Measurements from ENCODE around the gene OSBP. TPM values are rescaled to one million over a fixed set of nuclear protein-coding genes. Genes with fewer than 3 reads are reported as not detected.
"Not testable (repeated sequence)": the region's sequence is repeated elsewhere in the genome, so short reads cannot be mapped to it uniquely, and the experiment has no call there.

Gene OSBP
- total RNA-seq, 1 experiment from 2014 or later: 36.3 TPM

DNA sequence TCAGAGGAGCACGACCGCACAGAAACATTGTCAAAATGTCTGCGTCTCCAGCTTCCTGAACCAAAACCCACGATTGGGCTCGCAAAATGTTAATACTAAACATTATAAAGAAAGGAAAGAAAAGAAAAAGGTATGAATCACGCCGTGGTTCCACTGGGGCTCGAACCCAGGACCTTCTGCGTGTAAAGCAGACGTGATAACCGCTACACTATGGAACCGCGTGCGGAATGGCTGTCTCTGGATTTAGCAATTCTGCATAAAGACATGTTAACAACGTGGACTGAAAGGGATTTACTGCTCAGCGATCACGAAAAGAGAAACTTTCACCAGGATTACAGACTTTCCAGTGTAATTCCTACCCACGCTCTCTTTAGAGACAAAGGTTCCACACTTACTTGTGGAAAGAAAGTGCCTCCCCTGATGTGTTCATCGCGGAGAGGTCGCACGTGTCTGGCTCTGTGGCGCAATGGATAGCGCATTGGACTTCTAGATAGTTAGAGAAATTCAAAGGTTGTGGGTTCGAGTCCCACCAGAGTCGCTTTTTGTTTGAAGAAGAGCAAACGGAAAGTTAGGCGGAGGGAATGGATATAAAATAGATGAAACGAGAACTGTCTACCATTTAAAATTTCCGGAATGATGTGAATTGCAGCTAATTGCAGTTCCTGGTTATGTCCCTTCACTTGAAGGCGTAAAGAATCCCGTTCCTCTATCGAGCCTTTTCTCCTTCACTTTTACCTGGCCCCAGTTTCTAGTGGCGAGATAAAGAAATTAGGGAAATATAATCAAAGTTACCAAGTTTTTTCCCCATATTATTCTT lies 64.5 kb downstream of the OSBP start:
- DNase-seq: peak; percentile 95
- intact Hi-C loops (cut with micrococcal nuclease): loop anchor here (1.0 to 10.0 kb wide), 6 partner anchors 9 to 406 kb away; partner anchors contain the start of genes FAM111A, OSBP, PATL1 and STX3
- POLR2A ChIA-PET (ENCODE audit: unreplicated experiment): no interaction called here
- H3K4me1 ChIP-seq (ENCODE audit: insufficient read depth, low read length): peaks cover 9% of the 10 kb centered on the region
- no TSS peak for BruUV-seq (replicated peaks)
- H4K20me1 ChIP-seq (ENCODE audit: low read length): no peaks in the 10 kb centered on the region
- TF ChIP-seq EZH2phosphoT487 (IDR thresholded peaks at IDR 0.05; ENCODE audit: borderline replicate concordance, low read length): no peak
- no peak for TF ChIP-seq CTCF (conservative IDR thresholded peaks at IDR 0.05; ENCODE audit: low read depth, low read length)
- no peaks in the 10 kb centered on the region for H3K9me3 ChIP-seq (ENCODE audit: low read length)
- H2AFZ ChIP-seq (ENCODE audit: low read length): peak overlapping the region; percentile 77
- H3K36me3 ChIP-seq (ENCODE audit: low read depth, low read length): no peaks in the 10 kb centered on the region
- peak overlapping the region; percentile 73 for H3K4me3 ChIP-seq (ENCODE audit: low read length)
- peak overlapping the region; percentile 86 for H3K4me2 ChIP-seq (ENCODE audit: low read length)
- H3F3A ChIP-seq (ENCODE audit: low read length, unreplicated experiment): no peaks in the 10 kb centered on the region
- peak overlapping the region; percentile 65 for H3K9ac ChIP-seq (ENCODE audit: low read length)
- no peaks in the 10 kb centered on the region for H3K27me3 ChIP-seq (ENCODE audit: low read length)
- H3K79me2 ChIP-seq (ENCODE audit: low read length): no peaks in the 10 kb centered on the region
- CTCF ChIA-PET: no interaction called here
- H3K27ac ChIP-seq (ENCODE audit: low read length): peak overlapping the region; percentile 68
- ATAC-seq: peak; percentile 44
- no peaks in the 10 kb centered on the region for H3K9me2 ChIP-seq (replicated peaks; ENCODE audit: low read length)

GRCh38 chr11:59550368-59550841 lies 65.2 kb downstream of the OSBP start:
- TF ChIP-seq EZH2 (IDR thresholded peaks at IDR 0.05; ENCODE audit: low read length, unreplicated experiment): no peak
- no peak for TF ChIP-seq EZH2phosphoT487 (IDR thresholded peaks at IDR 0.05; ENCODE audit: borderline replicate concordance, low read length)
- TF ChIP-seq CTCF (conservative IDR thresholded peaks at IDR 0.05; ENCODE audit: low read depth, low read length): peak; percentile 54
- Histone ChIP-seq H4K20me1 (ENCODE audit: low read length) (no peaks in the 10 kb centered on the region), H3K36me3 (ENCODE audit: low read depth, low read length) (no peaks in the 10 kb centered on the region), H3K9ac (ENCODE audit: low read length) (peak overlapping the region; percentile 65), H2AFZ (ENCODE audit: low read length) (peak overlapping the region; percentile 77), H3K9me3 (ENCODE audit: low read length) (no peaks in the 10 kb centered on the region), H3F3A (ENCODE audit: low read length, unreplicated experiment) (no peaks in the 10 kb centered on the region), H3K4me1 (ENCODE audit: insufficient read depth, low read length) (peaks cover 9% of the 10 kb centered on the region), H3K27me3 (ENCODE audit: low read length) (no peaks in the 10 kb centered on the region), H3K9me2 (replicated peaks; ENCODE audit: low read length) (no peaks in the 10 kb centered on the region), H3K79me2 (ENCODE audit: low read length) (no peaks in the 10 kb centered on the region), H3K27ac (ENCODE audit: low read length) (peak overlapping the region; percentile 68), H3K4me2 (ENCODE audit: low read length) (peak overlapping the region; percentile 86), H3K4me3 (ENCODE audit: low read length) (peak overlapping the region; percentile 73)
- intact Hi-C loops (cut with micrococcal nuclease): loop anchor here (1.0 to 10.0 kb wide), 5 partner anchors 14 to 406 kb away; partner anchors contain the start of genes FAM111A, OSBP, PATL1 and STX3
- ChIA-PET CTCF (no interaction called here), POLR2A (ENCODE audit: unreplicated experiment) (interaction anchor here (0.7 kb wide), 1 partner anchor 118 kb away, joined by 13 read pairs; the partner anchor contains the start of gene PATL1)
- BruUV-seq (replicated peaks): TSS peak; percentile 100
- peak; percentile 99 for DNase-seq
- peak; percentile 91 for ATAC-seq

- Histone ChIP-seq H3K9me2 (replicated peaks; ENCODE audit: low read length) (no peaks in the 10 kb centered on the region), H3K36me3 (ENCODE audit: low read depth, low read length) (no peaks in the 10 kb centered on the region), H3K27ac (ENCODE audit: low read length) (no peak overlapping the region), H2AFZ (ENCODE audit: low read length) (no peak overlapping the region), H3K4me3 (ENCODE audit: low read length) (no peak overlapping the region), H3K27me3 (ENCODE audit: low read length) (no peaks in the 10 kb centered on the region), H3K9me3 (ENCODE audit: low read length) (no peaks in the 10 kb centered on the region), H3F3A (ENCODE audit: low read length, unreplicated experiment) (no peaks in the 10 kb centered on the region), H3K79me2 (ENCODE audit: low read length) (no peaks in the 10 kb centered on the region), H4K20me1 (ENCODE audit: low read length) (no peaks in the 10 kb centered on the region), H3K4me2 (ENCODE audit: low read length) (no peak overlapping the region), H3K4me1 (ENCODE audit: insufficient read depth, low read length) (peaks cover 9% of the 10 kb centered on the region), H3K9ac (ENCODE audit: low read length) (no peak overlapping the region)
- TF ChIP-seq EZH2phosphoT487 (IDR thresholded peaks at IDR 0.05; ENCODE audit: borderline replicate concordance, low read length): no peak
- TF ChIP-seq EZH2 (IDR thresholded peaks at IDR 0.05; ENCODE audit: low read length, unreplicated experiment): no peak
- no peak for TF ChIP-seq CTCF (conservative IDR thresholded peaks at IDR 0.05; ENCODE audit: low read depth, low read length)
- POLR2A ChIA-PET (ENCODE audit: unreplicated experiment): no interaction called here
- no TSS peak for BruUV-seq (replicated peaks)
- ATAC-seq (no peak), DNase-seq (no peak)
- intact Hi-C loops (cut with micrococcal nuclease): no loop called here
- CTCF ChIA-PET: no interaction called here
Observed at GRCh38 chr11:59548309-59548656, 67.3 kb downstream of the OSBP start.

GRCh38 chr11:59547605-59548308 lies 67.8 kb downstream of the OSBP start:
- intact Hi-C loops (cut with micrococcal nuclease): not testable (repeated sequence)

More at GRCh38 chr11:59547605-59548308, 67.8 kb downstream of the OSBP start:
- H3K27ac ChIP-seq (ENCODE audit: low read length); H3K4me2 ChIP-seq (ENCODE audit: low read length); H3K9me2 ChIP-seq (replicated peaks; ENCODE audit: low read length); H3K9ac ChIP-seq (ENCODE audit: low read length); H3K27me3 ChIP-seq (ENCODE audit: low read length); BruUV-seq (replicated peaks); H3K4me1 ChIP-seq (ENCODE audit: insufficient read depth, low read length); H3F3A ChIP-seq (ENCODE audit: low read length, unreplicated experiment); H3K9me3 ChIP-seq (ENCODE audit: low read length); H4K20me1 ChIP-seq (ENCODE audit: low read length); CTCF ChIA-PET; ATAC-seq; H3K36me3 ChIP-seq (ENCODE audit: low read depth, low read length); DNase-seq; H2AFZ ChIP-seq (ENCODE audit: low read length); H3K79me2 ChIP-seq (ENCODE audit: low read length); H3K4me3 ChIP-seq (ENCODE audit: low read length); POLR2A ChIA-PET (ENCODE audit: unreplicated experiment): not testable (repeated sequence)
